G401 (cell line): ENCODE results near the gene PRRT4. TPM values are rescaled to one million over a fixed set of nuclear protein-coding genes. Genes with fewer than 3 reads are reported as not detected.

ENCODE experiments used
- DNase-seq: peaks from one replicate; pipeline ENCODE4 v3.0.0-alpha.2; 2015; ENCODE audit warnings: low spot score
- in situ Hi-C: cut with HindIII; loops from 2 replicates; pipeline ENCODE4 v1.10.0; 2016; ENCODE audit warnings: low sequenced_read_pairs, mixed read lengths
- total RNA-seq: library from RNA; depleted of rRNA; stranded (reverse); fragments of >200 nt; shearing (Covaris generic); gene quantifications from 2 replicates; pipeline ENCODE4 v1.2.3, GENCODE V29; 2014

The PRRT4 gene
- total RNA-seq, 1 experiment from 2014 or later = 0.78 TPM

GRCh38 chr7:128398016-128398840 is 36.7 kb upstream of the PRRT4 start:
- DNase-seq = peak; percentile 61
- in situ Hi-C loops = no loop called here

DNA sequence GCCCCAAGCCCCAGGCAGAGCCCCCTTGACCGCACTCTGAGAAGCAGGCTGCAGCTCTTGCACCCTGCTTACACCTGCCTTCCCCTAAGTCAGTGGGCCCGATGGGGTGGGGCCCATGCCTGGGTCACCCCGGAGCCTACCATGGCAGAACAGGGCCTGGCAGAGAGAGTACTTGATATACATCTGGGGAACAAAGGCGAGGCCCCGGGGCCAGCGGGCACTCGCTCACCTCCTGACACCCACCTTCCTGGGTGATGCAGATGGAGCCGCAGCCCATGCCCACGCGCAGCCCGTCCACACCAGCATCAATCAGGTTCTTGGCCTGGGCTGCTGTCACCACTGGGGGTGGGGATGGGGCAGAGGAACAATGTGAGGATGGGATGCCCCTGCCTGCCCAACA is 34.9 kb upstream of the PRRT4 start:
- DNase-seq = no peak
- in situ Hi-C loops = no loop called here

DNA sequence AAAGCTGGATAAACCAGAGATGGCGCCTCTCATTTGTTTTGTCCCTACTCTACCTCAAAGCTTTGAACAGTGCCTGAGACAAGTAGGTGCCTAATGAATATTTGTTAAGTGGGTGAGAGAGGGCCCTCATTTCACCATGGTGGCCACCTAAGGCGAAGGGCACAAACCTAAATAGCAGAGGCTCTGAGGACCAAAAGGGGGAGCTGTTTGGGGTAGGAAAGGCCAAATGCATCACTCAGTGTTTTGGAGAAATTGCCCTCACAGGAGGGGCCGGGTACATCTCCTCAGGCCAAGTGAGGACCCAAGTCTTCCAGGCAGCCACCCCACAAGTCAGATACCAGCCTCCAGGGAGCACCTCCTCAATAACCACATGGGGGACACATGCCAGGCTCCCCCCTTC is 34.3 kb upstream of the PRRT4 start:
- in situ Hi-C loops = no loop called here
- no peak for DNase-seq

DNA sequence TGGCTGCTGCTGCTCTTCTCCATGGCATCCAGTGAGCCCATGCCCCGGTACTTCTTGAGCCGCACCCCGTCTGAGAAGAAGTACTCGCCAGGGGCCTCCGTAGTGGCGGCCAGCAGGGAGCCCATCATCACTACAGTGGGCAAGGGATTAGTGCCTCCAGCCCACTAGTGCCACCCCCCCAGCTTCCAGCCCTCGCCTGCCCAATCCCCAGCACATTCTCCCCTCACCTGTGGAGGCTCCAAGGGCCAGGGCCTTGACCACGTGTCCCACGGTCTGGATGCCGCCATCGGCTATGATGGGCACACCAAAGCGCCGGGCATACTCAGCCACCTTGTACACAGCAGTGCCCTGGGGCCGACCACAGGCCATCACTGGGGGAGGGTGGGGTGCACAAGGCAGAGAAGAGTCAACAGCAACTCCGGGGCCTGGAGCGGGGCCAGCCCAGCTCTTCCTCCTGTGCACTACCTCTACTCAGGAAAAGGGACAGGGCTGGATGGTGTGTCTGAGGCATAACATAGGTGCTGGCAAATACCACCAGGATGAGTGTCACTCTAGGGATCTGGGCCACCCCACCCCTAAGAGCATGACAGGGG is 33.5 kb upstream of the PRRT4 start:
- in situ Hi-C loops = no loop called here
- DNase-seq = no peak

DNA sequence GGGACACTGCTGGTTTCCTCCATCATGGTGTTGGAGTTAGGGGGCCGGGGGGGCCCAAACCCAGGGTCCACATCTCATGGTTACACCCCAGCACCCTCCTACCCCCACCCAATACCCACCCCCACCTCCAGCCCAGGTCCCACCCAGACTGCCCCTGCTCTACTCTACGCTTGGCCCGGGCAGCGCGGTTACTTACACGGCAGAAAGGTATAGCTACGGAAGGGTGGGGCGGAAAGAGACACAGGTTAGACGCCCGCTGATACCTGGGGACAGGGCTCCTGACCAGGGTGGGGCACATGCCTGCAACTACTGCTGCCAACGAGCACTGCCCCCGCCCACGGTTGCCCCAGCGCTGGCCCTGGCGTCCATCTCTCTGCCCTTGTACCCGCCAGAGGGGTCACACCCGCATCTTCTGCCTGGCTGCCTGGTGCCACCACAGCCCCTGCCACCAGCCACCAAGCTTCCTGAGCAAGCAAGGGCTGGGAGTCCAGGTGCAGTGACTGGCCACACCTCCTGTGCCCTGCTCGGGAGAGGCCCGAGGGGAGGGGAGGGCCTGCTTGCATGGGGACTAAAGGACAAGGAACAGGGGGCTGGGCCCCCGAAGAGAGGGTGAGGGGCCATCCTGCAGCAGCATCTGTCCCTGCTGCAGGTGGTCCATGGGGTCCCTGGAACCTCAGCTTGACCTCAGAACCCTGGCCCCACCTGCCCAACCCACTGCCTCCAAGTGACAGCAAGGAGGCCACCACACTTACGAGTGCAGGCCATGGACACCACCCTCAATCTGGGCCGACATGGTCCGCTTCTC is 32.2 kb upstream of the PRRT4 start:
- in situ Hi-C loops = no loop called here
- DNase-seq = no peak

GRCh38 chr7:128392446-128393327 is 31.2 kb upstream of the PRRT4 start:
- in situ Hi-C loops = no loop called here
- no peak for DNase-seq

- in situ Hi-C loops = no loop called here
- no peak for DNase-seq
Measured at GRCh38 chr7:128391805-128392204, 30.3 kb upstream of the PRRT4 start.

DNA sequence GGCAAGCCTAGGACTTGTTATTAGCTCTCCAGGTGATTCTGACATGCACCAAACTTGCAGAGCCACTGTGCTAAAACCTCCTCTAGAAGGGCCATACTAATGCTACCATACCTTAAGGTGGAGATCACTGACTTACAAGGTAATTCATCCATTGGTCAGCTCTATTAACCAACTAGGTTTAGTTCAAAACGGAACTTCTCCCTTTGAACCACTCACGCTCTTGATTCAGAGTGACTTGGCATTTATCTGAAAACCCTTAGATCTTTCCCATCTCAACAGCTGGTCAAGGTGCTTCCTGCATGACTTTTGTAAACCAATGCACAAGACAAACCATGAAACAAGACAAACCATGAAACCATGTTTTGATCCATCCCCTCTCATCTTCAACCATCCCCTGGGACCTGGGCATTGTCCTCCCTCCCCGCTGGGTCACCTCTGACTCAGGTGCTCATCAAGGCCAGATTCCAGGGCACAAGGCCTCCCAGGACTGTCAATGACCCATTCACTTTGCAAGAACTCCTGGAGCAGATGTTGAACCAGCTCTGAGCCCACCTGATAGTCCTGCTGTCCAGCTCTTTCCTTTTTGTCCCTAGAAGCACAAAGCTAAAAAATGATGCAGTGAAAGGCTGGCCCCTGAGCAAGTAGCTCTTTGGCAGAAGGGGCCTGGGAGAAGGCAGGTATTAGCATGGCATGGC is 29.5 kb upstream of the PRRT4 start:
- in situ Hi-C loops = no loop called here

DNA sequence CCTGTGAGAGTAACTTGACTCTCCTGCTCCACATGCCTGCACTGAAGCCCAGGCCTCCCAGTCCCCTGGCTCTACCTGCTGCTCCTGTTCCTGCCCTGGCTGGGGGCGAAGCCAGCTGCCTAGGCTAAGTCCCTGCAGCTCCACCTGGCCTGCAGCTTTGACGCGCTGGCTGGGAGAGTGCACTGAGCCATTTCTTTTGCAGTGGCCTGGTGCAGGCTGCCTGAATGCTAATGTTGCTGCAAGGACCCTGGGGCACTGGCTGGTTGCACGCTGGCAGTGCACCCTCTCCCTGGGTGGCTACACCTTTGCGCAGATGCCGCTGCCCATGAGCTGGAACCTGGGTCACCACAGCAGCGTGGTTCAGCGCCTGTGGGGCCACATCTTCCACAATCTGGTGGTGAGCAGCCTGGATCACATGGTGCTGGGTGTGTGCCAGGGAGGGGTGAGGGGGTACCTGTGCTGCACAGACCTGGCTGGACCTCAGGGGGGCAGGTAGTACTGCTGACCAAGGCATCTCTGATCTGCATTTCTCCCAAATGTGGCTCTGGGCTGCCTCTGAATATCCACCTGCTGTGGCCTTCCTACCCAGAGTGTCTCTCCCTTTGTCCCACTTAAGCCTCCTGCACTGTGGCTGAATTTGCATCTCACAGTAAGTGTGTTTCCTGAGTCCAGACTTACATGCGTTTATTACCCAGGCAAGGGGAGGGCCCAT is 28.3 kb upstream of the PRRT4 start:
- in situ Hi-C loops = no loop called here

More for the DNA sequence above, 29.5 kb upstream of the PRRT4 start:
- DNase-seq = no peak

GRCh38 chr7:128389085-128389617 is 27.7 kb upstream of the PRRT4 start:
- no peak for DNase-seq
- in situ Hi-C loops = no loop called here

More for the DNA sequence above, 28.3 kb upstream of the PRRT4 start:
- no peak for DNase-seq

DNA sequence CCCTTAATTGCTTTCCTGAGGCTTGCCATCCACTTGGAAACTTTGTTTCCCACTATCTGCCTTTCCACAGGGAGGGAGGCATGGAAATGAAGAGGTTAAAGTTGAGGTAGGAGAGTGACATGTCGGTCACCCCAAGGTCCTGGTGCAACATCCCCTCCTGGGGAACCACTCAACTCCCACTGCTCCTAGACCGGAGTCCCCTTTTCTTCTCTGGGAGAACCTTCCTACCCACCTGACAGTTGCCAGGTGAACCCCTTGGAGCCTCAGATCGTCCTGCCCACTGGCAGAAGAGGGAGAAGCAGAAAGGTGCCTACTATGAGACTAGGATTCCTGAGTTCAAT is 26.6 kb upstream of the PRRT4 start:
- no peak for DNase-seq
- in situ Hi-C loops = no loop called here

GRCh38 chr7:128387216-128388144 is 26.0 kb upstream of the PRRT4 start:
- peak; percentile 96 for DNase-seq
- in situ Hi-C loops = no loop called here

- in situ Hi-C loops = no loop called here
- no peak for DNase-seq
Measured at GRCh38 chr7:128385988-128386925, 24.8 kb upstream of the PRRT4 start.

DNA sequence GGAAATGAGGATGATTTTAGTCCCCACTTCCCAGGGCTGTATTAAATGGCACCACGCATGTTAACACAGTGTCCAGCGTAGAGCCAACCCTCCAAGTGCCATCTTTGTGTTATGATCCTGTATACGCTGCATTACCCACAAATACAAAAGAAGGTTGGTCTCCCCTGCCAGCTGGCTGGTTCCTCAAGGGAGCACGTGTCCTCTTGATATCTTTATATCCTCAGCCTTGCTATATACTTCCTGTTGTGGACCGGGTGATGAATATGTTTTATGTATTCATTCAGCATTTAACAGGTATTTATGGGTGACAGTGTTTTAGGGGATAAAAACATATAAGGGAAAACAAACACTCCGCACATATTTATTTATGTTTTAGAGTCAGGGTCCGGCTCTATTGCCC is 23.2 kb upstream of the PRRT4 start:
- no peak for DNase-seq
- in situ Hi-C loops = no loop called here

- no peak for DNase-seq
- in situ Hi-C loops = no loop called here
Measured at GRCh38 chr7:128383776-128384175, 22.3 kb upstream of the PRRT4 start.
